GM12864 (cell line): ENCODE results near the gene PRIMA1.
"Not testable (repeated sequence)": the region's sequence is repeated elsewhere in the genome, so short reads cannot be mapped to it uniquely, and the experiment has no call there.

Source experiments
- DNase-seq: peaks from one replicate; pipeline ENCODE4 v3.0.0-alpha.2; 2011; ENCODE audit warnings: low read depth
- H3K4me3 ChIP-seq: 2 replicates; pipeline ENCODE4 v1.5.1; 2011; ENCODE audit warnings: mild to moderate bottlenecking, low read depth, low read length, control low read depth
- TF ChIP-seq, protein P1 (sequence below): IDR thresholded peaks from 2 replicates; pipeline ENCODE4 v1.5.1; 2011; ENCODE audit warnings: low read depth, mild to moderate bottlenecking, moderate library complexity, low read length, control low read depth, inconsistent platforms; ENCODE audit errors: missing control alignments

The PRIMA1 gene

DNA sequence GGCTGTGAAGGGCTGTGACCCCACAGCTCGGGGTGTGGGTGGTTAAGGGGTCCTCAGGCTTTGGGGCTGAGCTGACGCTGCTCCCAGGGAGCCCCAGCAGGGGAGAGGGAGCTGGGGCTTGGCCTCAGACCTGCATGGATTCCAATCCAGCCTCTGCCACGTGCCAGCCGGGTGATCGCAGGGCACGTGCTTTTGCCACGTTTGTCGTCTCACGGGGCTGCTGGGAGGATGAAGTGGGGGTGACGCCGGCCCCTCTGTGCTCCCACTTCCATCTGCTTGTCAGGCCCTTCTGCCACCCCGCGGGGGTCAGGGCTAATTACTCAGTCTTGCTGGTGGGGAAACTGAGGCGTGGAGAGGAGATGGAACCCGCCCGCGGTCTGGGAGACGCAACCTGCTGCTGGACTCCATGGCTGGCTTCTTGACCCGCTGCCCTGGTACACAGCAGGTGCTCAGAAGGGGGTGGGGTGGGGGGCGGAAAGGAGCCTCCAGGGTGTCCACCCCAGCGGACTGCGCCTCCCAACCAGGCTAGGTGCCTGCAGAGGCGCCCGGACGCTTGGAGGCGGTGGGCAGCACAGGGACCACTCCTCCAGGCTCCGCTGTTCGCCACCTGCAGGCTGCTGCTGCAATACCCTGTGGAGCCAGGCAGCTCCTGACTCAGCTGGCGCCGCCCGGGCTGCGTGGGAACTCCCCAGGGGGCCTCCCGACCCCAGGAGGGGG is 36.4 kb upstream of the PRIMA1 start:
- DNase-seq, result no peak
- H3K4me3 ChIP-seq, result no peak overlapping the region
- TF ChIP-seq, protein P1, sequence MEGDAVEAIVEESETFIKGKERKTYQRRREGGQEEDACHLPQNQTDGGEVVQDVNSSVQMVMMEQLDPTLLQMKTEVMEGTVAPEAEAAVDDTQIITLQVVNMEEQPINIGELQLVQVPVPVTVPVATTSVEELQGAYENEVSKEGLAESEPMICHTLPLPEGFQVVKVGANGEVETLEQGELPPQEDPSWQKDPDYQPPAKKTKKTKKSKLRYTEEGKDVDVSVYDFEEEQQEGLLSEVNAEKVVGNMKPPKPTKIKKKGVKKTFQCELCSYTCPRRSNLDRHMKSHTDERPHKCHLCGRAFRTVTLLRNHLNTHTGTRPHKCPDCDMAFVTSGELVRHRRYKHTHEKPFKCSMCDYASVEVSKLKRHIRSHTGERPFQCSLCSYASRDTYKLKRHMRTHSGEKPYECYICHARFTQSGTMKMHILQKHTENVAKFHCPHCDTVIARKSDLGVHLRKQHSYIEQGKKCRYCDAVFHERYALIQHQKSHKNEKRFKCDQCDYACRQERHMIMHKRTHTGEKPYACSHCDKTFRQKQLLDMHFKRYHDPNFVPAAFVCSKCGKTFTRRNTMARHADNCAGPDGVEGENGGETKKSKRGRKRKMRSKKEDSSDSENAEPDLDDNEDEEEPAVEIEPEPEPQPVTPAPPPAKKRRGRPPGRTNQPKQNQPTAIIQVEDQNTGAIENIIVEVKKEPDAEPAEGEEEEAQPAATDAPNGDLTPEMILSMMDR, result no peak

DNA sequence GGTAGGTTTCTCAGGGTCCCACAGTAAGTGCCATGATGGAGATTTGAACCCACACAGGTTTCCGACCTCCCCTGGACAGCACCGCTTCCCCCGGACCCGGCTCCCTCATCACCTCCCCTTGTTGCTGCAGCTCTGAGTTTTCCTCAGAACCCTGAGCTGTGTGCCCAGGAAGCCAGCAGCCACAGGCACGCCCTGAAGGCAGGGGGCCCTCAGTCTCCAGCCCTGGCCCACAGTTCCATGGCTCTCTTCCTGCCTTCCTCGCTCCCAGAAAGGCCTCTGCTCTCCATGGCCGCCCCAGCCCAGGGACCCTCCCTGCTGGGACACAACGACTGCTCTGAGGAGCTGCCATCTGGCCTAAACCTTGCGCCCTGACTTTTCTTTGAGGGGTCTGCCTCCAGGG is 35.8 kb upstream of the PRIMA1 start:
- TF ChIP-seq, protein P1, result no peak
- no peak for DNase-seq

DNA sequence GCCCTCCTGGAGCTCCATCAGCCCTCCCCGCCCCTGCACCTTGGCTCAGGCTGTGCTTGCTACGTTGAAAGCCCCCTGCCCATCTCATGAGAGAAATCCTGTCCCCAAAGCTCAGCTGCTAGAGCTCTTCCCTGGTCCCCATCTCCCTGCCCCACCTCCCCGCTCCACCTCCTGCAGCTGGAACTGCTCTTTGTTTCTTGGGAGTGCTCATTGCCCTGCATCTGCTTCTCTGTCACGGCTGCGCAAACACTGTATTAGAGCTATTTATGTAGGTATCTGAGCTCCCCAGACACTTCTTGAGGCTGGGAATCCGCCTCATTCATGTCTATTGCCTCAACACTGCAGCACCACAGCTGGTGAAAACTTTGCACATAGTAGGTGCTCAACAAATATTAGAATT is 32.8 kb upstream of the PRIMA1 start:
- TF ChIP-seq, protein P1, result no peak
- DNase-seq, result no peak
- H3K4me3 ChIP-seq, result no peak overlapping the region

More for the DNA sequence above, 35.8 kb upstream of the PRIMA1 start:
- no peak overlapping the region for H3K4me3 ChIP-seq

DNA sequence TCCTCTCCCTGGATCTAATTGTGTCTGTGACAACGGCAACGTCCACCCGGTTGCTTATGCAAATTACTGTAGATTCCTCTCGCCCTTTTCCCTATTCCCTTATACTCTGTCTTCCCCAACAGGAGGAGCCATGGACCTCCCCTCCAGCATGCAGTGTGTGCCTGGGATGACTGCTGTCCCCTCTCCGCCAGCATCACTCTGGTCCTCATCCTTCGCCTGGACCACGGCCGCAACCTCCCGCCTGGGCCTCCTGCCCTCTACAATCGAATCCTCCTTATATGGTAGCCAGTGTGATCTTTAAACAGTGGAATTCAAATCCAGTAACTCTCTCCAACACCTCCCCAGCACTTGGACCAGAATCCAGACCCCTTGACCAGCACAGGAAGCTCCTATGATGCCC is 30.6 kb upstream of the PRIMA1 start:
- TF ChIP-seq, protein P1, result no peak
- DNase-seq, result no peak
- no peak overlapping the region for H3K4me3 ChIP-seq

GRCh38 chr14:93811676-93812075 is 23.4 kb upstream of the PRIMA1 start:
- DNase-seq, result no peak
- H3K4me3 ChIP-seq, result no peak overlapping the region
- TF ChIP-seq, protein P1, result no peak

GRCh38 chr14:93811020-93811419 is 22.7 kb upstream of the PRIMA1 start:
- TF ChIP-seq, protein P1, result no peak
- no peak for DNase-seq
- no peak overlapping the region for H3K4me3 ChIP-seq

GRCh38 chr14:93809491-93810420 is 21.5 kb upstream of the PRIMA1 start:
- DNase-seq, result peak; percentile 35

More at GRCh38 chr14:93809491-93810420, 21.5 kb upstream of the PRIMA1 start:
- not testable (repeated sequence) for H3K4me3 ChIP-seq
